Keratinocyte (primary cell): ENCODE measurements around the gene AASS. TPM values are rescaled to one million over a fixed set of nuclear protein-coding genes. Genes with fewer than 3 reads are reported as not detected.

Experiments used
- DNase-seq: peaks from one replicate; pipeline ENCODE4 v3.0.0-alpha.2; 2011; ENCODE audit warnings: low read depth, missing footprints, low spot score
- FAIRE-seq: peaks from 2 replicates; lab custom pipeline; 2011; peaks lifted over from hg19 to GRCh38; lab: Jason Lieb, UNC
- H2AFZ ChIP-seq: 2 replicates; pipeline ENCODE4 v1.6.0; 2012; ENCODE audit warnings: low read length, control low read depth, inconsistent platforms; ENCODE audit not compliant: control insufficient read depth
- H3K27ac ChIP-seq: 2 replicates; pipeline ENCODE4 v1.5.1; 2011; ENCODE audit warnings: low read length; ENCODE audit not compliant: control insufficient read depth, insufficient read depth
- H3K27me3 ChIP-seq: 3 replicates; pipeline ENCODE4 v1.6.0; 2011; ENCODE audit warnings: low read length; ENCODE audit not compliant: control insufficient read depth, insufficient read depth; ENCODE audit errors: extremely low read depth
- H3K36me3 ChIP-seq, 2 experiments: 2 replicates in 1 of 2; 3 replicates in 1 of 2; pipeline ENCODE4 v1.5.1; 2011; ENCODE audit warnings: low read length in 2 of 2, mild to moderate bottlenecking in 1 of 2; ENCODE audit not compliant: control insufficient read depth in 2 of 2, insufficient read depth in 2 of 2; ENCODE audit errors: extremely low read depth in 1 of 2
- H3K4me1 ChIP-seq: 3 replicates; pipeline ENCODE4 v1.5.1; 2011; ENCODE audit warnings: low read length; ENCODE audit not compliant: control insufficient read depth, insufficient read depth; ENCODE audit errors: extremely low read depth
- H3K4me2 ChIP-seq: 3 replicates; pipeline ENCODE4 v1.6.0; 2011; ENCODE audit warnings: low read depth, low read length; ENCODE audit not compliant: control insufficient read depth, insufficient read depth; ENCODE audit errors: extremely low read depth
- H3K4me3 ChIP-seq, 3 experiments: fragments of 200-600 bp in 1 of 3; sonication (generic) in 1 of 3; 2 replicates in 2 of 3; 3 replicates in 1 of 3; pipeline ENCODE4 v1.5.1; 2011 to 2016; ENCODE audit warnings: low read length in 3 of 3, mild to moderate bottlenecking in 3 of 3, control low read depth in 2 of 3, inconsistent platforms in 1 of 3, low read depth in 1 of 3, mixed read lengths in 1 of 3, mixed run types in 1 of 3, moderate library complexity in 1 of 3; ENCODE audit not compliant: control insufficient read depth in 2 of 3, insufficient read depth in 2 of 3; ENCODE audit errors: extremely low read depth in 1 of 3
- H3K79me2 ChIP-seq: 2 replicates; pipeline ENCODE4 v1.6.0; 2012; ENCODE audit warnings: low read length; ENCODE audit not compliant: control insufficient read depth, insufficient read depth
- H3K9ac ChIP-seq: 3 replicates; pipeline ENCODE4 v1.6.0; 2011; ENCODE audit warnings: low read length; ENCODE audit not compliant: control insufficient read depth, insufficient read depth; ENCODE audit errors: extremely low read depth
- H3K9me1 ChIP-seq: 3 replicates; pipeline ENCODE4 v1.6.0; 2011; ENCODE audit warnings: low read length; ENCODE audit not compliant: control insufficient read depth, insufficient read depth; ENCODE audit errors: extremely low read depth
- H3K9me3 ChIP-seq: 2 replicates; pipeline ENCODE4 v1.5.1; 2012; ENCODE audit warnings: low read depth, low read length; ENCODE audit not compliant: control insufficient read depth
- H4K20me1 ChIP-seq: 3 replicates; pipeline ENCODE4 v1.6.0; 2011; ENCODE audit warnings: low read length; ENCODE audit not compliant: control insufficient read depth, insufficient read depth; ENCODE audit errors: extremely low read depth
- CTCF ChIP-seq, 3 experiments: IDR thresholded peaks in 1 of 3; conservative IDR thresholded peaks in 1 of 3; optimal IDR thresholded peaks in 1 of 3; 2 replicates in 2 of 3; 3 replicates in 1 of 3; pipeline versions ENCODE3 to v1.5.1; 2011; ENCODE audit warnings: low read length in 3 of 3, mild to moderate bottlenecking in 3 of 3, moderate library complexity in 2 of 3, control low read depth in 1 of 3, inconsistent platforms in 1 of 3; ENCODE audit not compliant: insufficient read depth in 2 of 3; ENCODE audit errors: extremely low read depth in 1 of 3
- EZH2 ChIP-seq: IDR thresholded peaks from one replicate; pipeline ENCODE4 v1.6.1; 2012; ENCODE audit warnings: inconsistent platforms, mild to moderate bottlenecking, low read length, moderate library complexity
- dilution Hi-C: fragments of 300-500 bp; cut with MboI; formaldehyde crosslinking; loops from one replicate; pipeline ENCODE4 v1.7.0; 2020; ENCODE audit warnings: low sequenced_read_pairs; ENCODE audit not compliant: extremely low pct_ligation_motif_present
- polyA plus RNA-seq, 5 experiments: library from polyadenylated mRNA; depleted of rRNA in 3 of 5; stranded (reverse) in 3 of 5; stranded (forward) in 1 of 5; unstranded in 1 of 5; fragments of >200 nt; gene quantifications; 1 replicate in 1 of 5; 2 replicates in 3 of 5; 3 replicates in 1 of 5; pipeline versions ENCODE4 v1.2.1 to v1.2.3, GENCODE V29; 2011 to 2012; ENCODE audit warnings: missing spikeins in 2 of 5, low read depth in 1 of 5, low replicate concordance in 1 of 5

AASS gene
- polyA plus RNA-seq, 1 donor (not counting 4 experiments of a cell fraction or from before 2014, with no cell fraction given), result 10.3 TPM

- H3K4me1 ChIP-seq, result peaks cover 5% of the 10 kb centered on the region
- H4K20me1 ChIP-seq, result no peaks in the 10 kb centered on the region
- H2AFZ ChIP-seq, result no peak overlapping the region
- no peaks in the 10 kb centered on the region for H3K9me1 ChIP-seq
- H3K9me3 ChIP-seq, result no peaks in the 10 kb centered on the region
- H3K4me2 ChIP-seq, result no peak overlapping the region
- TF ChIP-seq CTCF (optimal IDR thresholded peaks at IDR 0.05 in 1 of 3, IDR thresholded peaks at IDR 0.05 in 1 of 3, conservative IDR thresholded peaks at IDR 0.05 in 1 of 3; ENCODE audit: extremely low read depth in 1 of 3, insufficient read depth in 2 of 3, low read length in 3 of 3) (no peak), EZH2 (no peak)
- H3K9ac ChIP-seq, result no peak overlapping the region
- FAIRE-seq, result no peak
- no peaks in the 10 kb centered on the region for H3K79me2 ChIP-seq
- H3K27ac ChIP-seq, result no peak overlapping the region
- no peaks in the 10 kb centered on the region for H3K27me3 ChIP-seq
- dilution Hi-C loops, result no loop called here
- H3K36me3 ChIP-seq, result no peaks in the 10 kb centered on the region
- no peak for DNase-seq
- H3K4me3 ChIP-seq, result no peak overlapping the region
These were observed 48.4 kb downstream of the AASS start for GRCh38 chr7:122095642-122096041.

DNA sequence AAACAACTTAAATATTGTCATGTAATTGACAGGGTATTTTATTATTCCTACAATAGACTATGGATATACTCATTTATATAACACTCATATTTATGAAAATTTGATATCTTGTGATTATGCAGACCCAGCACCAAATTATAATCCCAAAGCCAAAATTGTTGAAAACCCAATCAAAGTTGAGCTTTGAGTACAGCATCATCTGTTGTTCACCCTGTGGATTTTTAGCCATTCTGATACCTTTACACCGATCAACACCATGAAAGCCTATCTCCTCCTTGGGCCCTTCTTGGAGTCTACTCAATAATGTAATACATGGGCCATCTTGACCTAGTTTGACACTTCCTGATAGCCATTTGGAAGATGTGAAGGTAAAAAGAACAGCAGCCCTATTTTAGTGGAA is 49.5 kb downstream of the AASS start:
- H3K9ac ChIP-seq, result no peak overlapping the region
- peaks cover 5% of the 10 kb centered on the region for H3K4me1 ChIP-seq
- H3K27ac ChIP-seq, result no peak overlapping the region
- H3K4me3 ChIP-seq, result no peak overlapping the region
- no peaks in the 10 kb centered on the region for H3K9me3 ChIP-seq
- no peak overlapping the region for H3K4me2 ChIP-seq
- TF ChIP-seq CTCF (optimal IDR thresholded peaks at IDR 0.05 in 1 of 3, IDR thresholded peaks at IDR 0.05 in 1 of 3, conservative IDR thresholded peaks at IDR 0.05 in 1 of 3; ENCODE audit: extremely low read depth in 1 of 3, insufficient read depth in 2 of 3, low read length in 3 of 3) (no peak), EZH2 (no peak)
- no peaks in the 10 kb centered on the region for H3K79me2 ChIP-seq
- DNase-seq (no peak), FAIRE-seq (no peak)
- dilution Hi-C loops, result no loop called here
- H3K9me1 ChIP-seq, result no peaks in the 10 kb centered on the region
- no peak overlapping the region for H2AFZ ChIP-seq
- H3K36me3 ChIP-seq, result no peaks in the 10 kb centered on the region
- H4K20me1 ChIP-seq, result no peaks in the 10 kb centered on the region
- H3K27me3 ChIP-seq, result no peaks in the 10 kb centered on the region
